GM10266 (cell line): ENCODE data around the gene TSR2.

ENCODE experiments used
- DNase-seq: peaks from one replicate; pipeline ENCODE4 v3.0.0; 2012; ENCODE audit errors: extremely low spot score
- CTCF ChIP-seq: IDR thresholded peaks from 2 replicates; pipeline ENCODE4 v1.5.1; 2012; ENCODE audit warnings: mild to moderate bottlenecking, low read depth; ENCODE audit not compliant: control insufficient read depth, insufficient read depth; ENCODE audit errors: missing control alignments

The TSR2 gene

GRCh38 chrX:54416965-54417364, 23.2 kb upstream of the TSR2 start:
- no peak for TF ChIP-seq CTCF
- no peak for DNase-seq

GRCh38 chrX:54419559-54420302, 20.5 kb upstream of the TSR2 start:
- no peak for TF ChIP-seq CTCF
- no peak for DNase-seq

GRCh38 chrX:54422168-54422567, 18.0 kb upstream of the TSR2 start:
- no peak for DNase-seq
- no peak for TF ChIP-seq CTCF

- no peak for TF ChIP-seq CTCF
- no peak for DNase-seq
Measured at GRCh38 chrX:54423161-54423888, 16.9 kb upstream of the TSR2 start.

- no peak for TF ChIP-seq CTCF
- DNase-seq, result no peak
Measured at GRCh38 chrX:54427837-54428424, 12.3 kb upstream of the TSR2 start.

GRCh38 chrX:54430519-54430918, 9.7 kb upstream of the TSR2 start:
- no peak for DNase-seq
- TF ChIP-seq CTCF, result no peak

- TF ChIP-seq CTCF, result no peak
- DNase-seq, result no peak
Measured at GRCh38 chrX:54435121-54435520, 5.1 kb upstream of the TSR2 start.
